GM06990 (cell line): Measurements from ENCODE around the gene DSCAM.

Experiments used
- DNase-seq: peaks from one replicate; pipeline ENCODE4 v3.0.0-alpha.2; 2011; ENCODE audit not compliant: insufficient read length; ENCODE audit errors: extremely low read depth
- H3K27me3 ChIP-seq: replicated peaks from 2 replicates; pipeline ENCODE4 v1.6.0; 2011; ENCODE audit warnings: low read length; ENCODE audit not compliant: control insufficient read depth, insufficient read depth
- H3K36me3 ChIP-seq: 2 replicates; pipeline ENCODE4 v1.5.1; 2011; ENCODE audit warnings: low read length; ENCODE audit not compliant: control insufficient read depth, insufficient read depth
- H3K4me3 ChIP-seq: replicated peaks from 2 replicates; pipeline ENCODE4 v1.5.1; 2011; ENCODE audit warnings: low read depth, mild to moderate bottlenecking, control low read depth, low read length
- TF ChIP-seq, protein P1 (sequence below): IDR thresholded peaks from 2 replicates; pipeline ENCODE4 v1.5.1; 2011; ENCODE audit warnings: low read length, control low read depth, mild to moderate bottlenecking, inconsistent platforms; ENCODE audit not compliant: insufficient read depth, poor library complexity, severe bottlenecking

The DSCAM gene

DNA sequence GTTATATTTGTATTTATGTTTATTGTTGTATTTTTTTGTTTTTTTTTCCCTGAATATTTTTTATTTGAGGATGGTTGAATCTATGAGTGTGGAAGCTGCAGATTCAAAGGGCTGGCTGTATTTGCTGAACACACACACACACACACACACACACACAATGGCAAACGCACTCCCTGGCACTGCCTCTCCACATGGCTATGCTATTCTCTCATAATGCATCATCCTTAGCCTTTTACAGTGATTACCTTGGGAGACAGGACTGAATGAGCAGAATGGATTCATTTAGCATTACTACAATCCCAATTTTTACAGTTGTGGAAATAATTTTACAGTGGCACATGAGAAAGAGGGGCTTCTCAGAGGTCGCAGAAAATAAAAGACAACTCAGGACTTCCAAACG lies 589.6 kb downstream of the DSCAM start:
- Histone ChIP-seq H3K27me3 (no peaks in the 10 kb centered on the region), H3K36me3 (no peaks in the 10 kb centered on the region), H3K4me3 (no peak overlapping the region)
- no peak for DNase-seq
- TF ChIP-seq, protein P1, sequence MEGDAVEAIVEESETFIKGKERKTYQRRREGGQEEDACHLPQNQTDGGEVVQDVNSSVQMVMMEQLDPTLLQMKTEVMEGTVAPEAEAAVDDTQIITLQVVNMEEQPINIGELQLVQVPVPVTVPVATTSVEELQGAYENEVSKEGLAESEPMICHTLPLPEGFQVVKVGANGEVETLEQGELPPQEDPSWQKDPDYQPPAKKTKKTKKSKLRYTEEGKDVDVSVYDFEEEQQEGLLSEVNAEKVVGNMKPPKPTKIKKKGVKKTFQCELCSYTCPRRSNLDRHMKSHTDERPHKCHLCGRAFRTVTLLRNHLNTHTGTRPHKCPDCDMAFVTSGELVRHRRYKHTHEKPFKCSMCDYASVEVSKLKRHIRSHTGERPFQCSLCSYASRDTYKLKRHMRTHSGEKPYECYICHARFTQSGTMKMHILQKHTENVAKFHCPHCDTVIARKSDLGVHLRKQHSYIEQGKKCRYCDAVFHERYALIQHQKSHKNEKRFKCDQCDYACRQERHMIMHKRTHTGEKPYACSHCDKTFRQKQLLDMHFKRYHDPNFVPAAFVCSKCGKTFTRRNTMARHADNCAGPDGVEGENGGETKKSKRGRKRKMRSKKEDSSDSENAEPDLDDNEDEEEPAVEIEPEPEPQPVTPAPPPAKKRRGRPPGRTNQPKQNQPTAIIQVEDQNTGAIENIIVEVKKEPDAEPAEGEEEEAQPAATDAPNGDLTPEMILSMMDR = no peak

GRCh38 chr21:40255518-40256444 lies 591.2 kb downstream of the DSCAM start:
- Histone ChIP-seq H3K4me3 (no peak overlapping the region), H3K36me3 (no peaks in the 10 kb centered on the region), H3K27me3 (no peaks in the 10 kb centered on the region)
- DNase-seq = no peak
- TF ChIP-seq, protein P1 = no peak

DNA sequence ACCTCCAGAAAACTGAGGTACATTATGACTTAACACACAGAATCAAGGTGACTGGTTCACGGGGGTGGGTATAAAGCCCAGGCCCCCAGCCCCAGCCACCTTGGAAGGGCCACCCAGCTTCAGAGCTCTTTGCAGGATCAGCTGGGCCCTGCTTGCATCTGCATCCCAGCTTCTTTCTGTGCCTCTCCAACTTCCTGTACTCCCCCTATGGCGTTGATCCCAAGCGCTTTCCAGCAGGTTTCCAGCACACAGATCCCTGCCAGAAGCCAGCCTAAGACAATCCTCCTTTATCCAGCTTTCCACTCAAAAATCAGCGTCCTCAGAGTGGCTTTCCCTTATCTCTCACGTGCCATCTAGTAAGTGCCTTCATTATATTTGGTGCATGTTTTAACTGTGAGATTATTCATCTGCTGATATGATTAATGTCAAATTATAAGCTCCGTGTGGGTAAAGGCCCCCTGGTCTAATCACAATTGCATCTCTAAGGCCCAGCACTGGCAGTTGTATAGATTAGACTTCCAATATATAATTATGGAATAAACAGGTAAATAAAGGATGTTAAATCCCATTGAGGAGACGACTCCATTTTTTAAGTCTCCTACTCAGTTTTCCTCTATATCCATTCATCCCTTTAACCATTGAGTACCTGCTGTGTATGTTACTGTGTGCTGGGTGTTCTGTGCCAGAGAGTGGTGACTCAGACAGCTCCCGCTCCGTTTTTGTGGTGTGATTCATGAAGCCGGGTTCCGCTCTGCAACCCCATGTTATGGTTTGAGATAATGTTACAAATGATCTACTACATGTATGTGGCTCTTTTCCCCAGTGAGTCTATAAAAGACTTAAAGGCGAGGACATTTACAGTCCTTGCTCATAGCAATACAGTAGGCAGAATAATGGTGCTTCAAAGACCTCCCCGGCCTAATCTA lies 592.2 kb downstream of the DSCAM start:
- Histone ChIP-seq H3K4me3 (no peak overlapping the region), H3K27me3 (no peaks in the 10 kb centered on the region), H3K36me3 (no peaks in the 10 kb centered on the region)
- TF ChIP-seq, protein P1 = no peak
- no peak for DNase-seq

- no peaks in the 10 kb centered on the region for H3K27me3 ChIP-seq
- no peak overlapping the region for H3K4me3 ChIP-seq
- TF ChIP-seq, protein P1 = no peak
- DNase-seq = no peak
- no peaks in the 10 kb centered on the region for H3K36me3 ChIP-seq
Observed at GRCh38 chr21:40253112-40253511, 593.8 kb downstream of the DSCAM start.

- Histone ChIP-seq H3K36me3 (no peaks in the 10 kb centered on the region), H3K4me3 (no peak overlapping the region), H3K27me3 (no peaks in the 10 kb centered on the region)
- TF ChIP-seq, protein P1 = no peak
- no peak for DNase-seq
Observed at GRCh38 chr21:40250514-40251294, 596.3 kb downstream of the DSCAM start.
